GM12874 (cell line): Measurements from ENCODE around the gene CCDC88A.
A peak's percentile ranks its signal among the peaks of the same experiment; 100 is the strongest.

ENCODE experiments used
- CTCF ChIP-seq: IDR thresholded peaks from 2 replicates; pipeline ENCODE4 v1.5.1; 2011; ENCODE audit warnings: low read depth, mild to moderate bottlenecking, control low read depth, low read length, moderate library complexity; ENCODE audit not compliant: insufficient read depth

The CCDC88A gene

GRCh38 chr2:55345064-55345463 lies 74.6 kb downstream of the CCDC88A start:
- TF ChIP-seq CTCF: no peak

- TF ChIP-seq CTCF: no peak
These were observed 81.4 kb downstream of the CCDC88A start for GRCh38 chr2:55338268-55338667.

GRCh38 chr2:55334728-55335127 lies 84.9 kb downstream of the CCDC88A start:
- no peak for TF ChIP-seq CTCF

GRCh38 chr2:55330541-55331297 lies 88.9 kb downstream of the CCDC88A start:
- TF ChIP-seq CTCF: no peak

GRCh38 chr2:55327470-55328230 lies 92.0 kb downstream of the CCDC88A start:
- TF ChIP-seq CTCF: no peak

- TF ChIP-seq CTCF: no peak
These were observed 104.7 kb downstream of the CCDC88A start for GRCh38 chr2:55314985-55315384.

GRCh38 chr2:55311444-55311870 lies 108.2 kb downstream of the CCDC88A start:
- peak; percentile 33; the same call in 1 of the 2 replicates for TF ChIP-seq CTCF
